Stimulated activated CD8-positive, alpha-beta memory T cell treated with anti-CD3 and anti-CD28 coated beads, Interleukin-4, amount 100 ng/mL, for 1 hour (primary cell): ENCODE results near the gene CCDC32.
"Not testable (repeated sequence)": the region's sequence is repeated elsewhere in the genome, so short reads cannot be mapped to it uniquely, and the experiment has no call there.

Experiments
- DNase-seq, 2 donors: peaks; one replicate each; pipeline ENCODE4 v3.0.0-alpha.2; 2020; ENCODE audit warnings: low read depth in 2 of 2, low spot score in 1 of 2

The CCDC32 gene

DNA sequence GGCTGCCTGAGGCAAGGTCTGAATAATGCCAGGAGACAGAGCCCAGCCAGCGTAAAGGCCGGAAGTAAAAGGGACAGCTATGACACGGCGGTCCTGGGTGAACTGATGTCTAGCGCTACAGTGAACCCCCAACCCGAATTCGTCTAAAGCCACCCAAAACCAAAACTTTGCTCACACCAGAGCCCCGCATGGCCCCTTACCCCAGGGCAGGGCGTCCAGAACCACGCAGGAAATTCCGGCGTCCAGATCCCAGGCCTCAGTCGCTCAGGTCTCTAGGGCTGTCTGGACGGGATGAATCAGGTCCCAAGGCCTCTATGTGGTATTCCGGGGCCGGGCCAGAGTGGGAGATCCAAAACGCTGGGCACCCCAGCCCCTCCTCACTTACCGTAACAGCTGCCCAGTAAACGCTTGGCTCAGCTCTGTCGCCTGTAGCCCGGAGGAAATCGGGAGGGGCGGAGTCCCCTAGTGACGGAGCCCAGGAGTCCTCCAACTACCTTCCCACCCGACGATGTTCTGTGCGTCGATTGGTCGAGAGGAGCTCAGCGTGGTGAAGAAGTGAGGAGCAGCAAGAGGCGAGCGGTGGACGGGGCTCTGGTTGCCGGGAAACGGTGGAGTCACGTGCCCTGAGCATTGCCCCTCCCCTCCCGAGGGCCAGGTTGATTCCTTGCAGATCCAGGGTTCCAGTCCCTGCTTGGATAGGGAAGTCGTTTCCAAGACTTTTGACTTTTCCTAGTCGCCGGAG, at the start of gene CCDC32:
Gene CCDC32, minus strand, starts transcription at position 452 of the 742 bp plus-strand sequence. CDS start 2,027 bp downstream, outside the sequence.
- peak; percentile 87 to 92 for DNase-seq

DNA sequence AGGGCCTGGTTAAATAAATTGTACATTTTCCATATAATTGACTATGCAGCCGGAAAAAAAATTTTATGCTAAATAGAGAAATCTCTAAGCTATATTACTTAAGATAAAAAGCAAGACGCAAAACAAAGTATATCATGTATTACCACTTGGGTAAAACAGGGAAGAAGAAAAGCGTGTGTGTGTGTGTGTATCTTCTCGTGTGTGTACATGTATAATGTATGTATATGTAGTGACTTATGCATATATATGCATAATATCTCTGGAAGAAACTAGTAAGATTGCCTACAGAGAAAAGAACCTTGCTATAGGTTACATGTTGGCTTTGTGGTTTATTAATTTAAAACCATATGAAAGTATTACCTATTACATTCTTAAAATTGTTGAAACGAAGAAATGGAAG, 48.2 kb upstream of the CCDC32 start:
- DNase-seq: no peak

DNA sequence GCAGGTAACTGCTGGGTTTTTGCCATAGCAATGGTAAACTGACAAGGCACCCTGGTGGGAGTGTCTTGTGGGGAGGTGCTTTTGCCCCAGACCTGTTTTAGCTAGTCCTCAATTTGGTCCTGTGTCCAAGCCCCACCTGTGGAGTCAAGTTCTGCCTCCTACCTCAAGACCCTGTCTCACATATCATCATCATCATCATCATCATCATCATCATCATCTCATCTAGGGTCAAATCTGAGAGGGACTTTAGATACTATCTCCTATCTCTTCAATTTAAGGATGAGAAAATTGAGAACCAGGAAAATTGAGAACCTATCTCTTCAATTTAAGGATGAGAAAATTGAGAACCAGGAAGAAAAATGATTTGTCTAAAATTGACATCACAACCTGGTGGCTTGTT, 39.1 kb upstream of the CCDC32 start:
- no peak for DNase-seq

GRCh38 chr15:40600956-40601355, 36.1 kb upstream of the CCDC32 start:
- DNase-seq: no peak

DNA sequence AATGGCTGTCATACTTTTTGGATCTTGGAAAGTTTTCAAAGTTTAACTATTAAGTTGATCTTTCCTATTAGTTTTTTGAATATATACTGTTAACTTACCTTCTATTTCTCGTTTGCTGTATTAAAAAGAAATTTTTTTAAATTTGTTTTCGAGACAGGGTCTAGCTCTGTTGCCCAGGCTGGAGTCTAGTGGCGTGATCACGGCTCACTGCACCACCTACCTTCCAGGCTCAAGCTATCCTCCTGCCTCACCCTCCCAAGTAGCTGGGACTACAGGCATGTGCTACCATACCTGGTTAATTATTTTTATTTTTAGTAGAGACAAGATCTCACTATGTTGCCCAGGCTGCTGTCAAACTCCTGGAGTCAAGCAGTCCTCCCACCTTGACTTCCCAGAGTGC, 33.8 kb upstream of the CCDC32 start:
- DNase-seq: no peak

DNA sequence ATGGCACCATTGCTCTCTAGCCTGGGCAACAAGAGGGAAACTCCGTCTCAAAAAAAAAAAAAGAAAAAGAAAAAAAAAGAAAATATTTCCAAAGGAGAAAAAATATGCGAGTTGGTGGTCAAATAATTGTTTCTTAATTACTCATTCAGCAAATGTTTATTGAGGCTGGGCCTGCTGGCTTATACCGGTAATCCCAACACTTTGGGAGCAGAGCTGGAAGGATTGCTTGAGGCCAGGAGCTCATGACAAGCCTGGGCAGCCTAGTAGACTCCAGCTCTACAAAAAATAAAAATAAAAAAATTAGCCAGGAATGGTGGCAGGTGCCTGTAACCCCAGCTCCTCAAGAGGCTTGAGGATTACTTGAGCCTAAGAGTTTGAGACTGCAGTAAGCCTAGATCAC, 33.3 kb upstream of the CCDC32 start:
- DNase-seq: no peak

- DNase-seq: no peak
These were observed 32.2 kb upstream of the CCDC32 start for GRCh38 chr15:40597024-40597423.

DNA sequence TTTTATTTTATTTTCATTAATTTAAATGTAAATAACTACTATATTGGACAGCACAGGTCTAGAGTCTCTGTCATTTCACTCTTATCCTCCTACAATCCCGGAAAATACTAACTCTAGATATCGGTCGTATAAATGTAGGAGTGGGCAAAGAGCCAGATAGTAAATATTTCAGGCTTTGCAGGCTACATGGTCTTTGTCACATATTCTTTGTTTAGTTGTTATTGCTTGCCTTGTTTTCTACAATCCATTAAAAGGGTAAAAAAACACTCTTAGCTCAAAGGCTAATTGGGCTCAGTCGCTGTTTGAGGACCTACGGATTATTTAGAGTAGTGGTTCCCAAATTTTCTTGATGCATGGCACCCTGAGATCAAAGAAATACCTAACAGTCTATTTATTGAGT, 30.9 kb upstream of the CCDC32 start:
- DNase-seq: no peak

- DNase-seq: no peak
These were observed 30.4 kb upstream of the CCDC32 start for GRCh38 chr15:40595219-40595618.

GRCh38 chr15:40594429-40594836, 29.6 kb upstream of the CCDC32 start:
- no peak for DNase-seq

GRCh38 chr15:40593588-40594428, 29.0 kb upstream of the CCDC32 start, which contains the start of gene KNL1:
TSS of gene KNL1 (plus strand) at chr15:40594249. CDS start at chr15:40602932, 8,683 bp downstream.
- DNase-seq: peak; percentile 74 to 83

DNA sequence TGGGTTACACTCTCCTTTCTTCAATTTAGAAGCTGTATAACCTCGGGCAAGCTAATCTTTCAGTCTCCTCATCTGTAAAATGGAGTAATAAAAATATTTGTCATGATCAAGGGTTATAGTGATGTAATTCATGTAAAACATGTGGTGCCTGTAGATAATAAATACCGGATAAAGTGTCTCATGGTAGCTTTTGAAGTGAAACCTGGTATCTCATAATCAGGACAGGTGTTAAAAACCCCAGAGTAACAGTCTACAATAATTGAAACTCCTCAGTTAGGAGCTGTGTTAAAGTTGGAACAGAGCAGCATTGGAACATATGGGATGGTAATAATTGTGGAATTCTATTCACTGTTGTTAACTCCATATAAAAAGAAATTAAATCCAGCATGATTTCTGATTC, 28.3 kb upstream of the CCDC32 start:
- no peak for DNase-seq

DNA sequence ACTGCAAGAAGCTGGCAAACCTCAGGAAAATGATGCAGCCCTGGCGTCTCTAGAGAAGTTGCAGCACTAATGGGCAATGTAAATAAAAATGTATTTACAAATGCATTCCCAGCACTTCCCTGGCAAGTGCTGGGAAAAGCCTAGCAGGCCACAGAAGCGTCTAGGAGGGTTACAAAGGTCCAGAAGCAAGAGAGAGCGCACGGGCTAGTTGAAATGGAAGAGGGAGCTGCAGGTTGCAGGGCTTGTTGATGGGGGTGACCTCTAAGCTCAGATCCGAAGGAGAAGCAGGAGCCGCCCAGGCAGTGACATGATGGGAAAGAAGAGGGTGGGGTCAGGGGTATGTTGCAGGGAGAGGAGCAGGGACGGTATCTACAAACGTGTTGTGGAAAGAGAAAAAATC, 26.5 kb upstream of the CCDC32 start:
- DNase-seq: no peak

DNA sequence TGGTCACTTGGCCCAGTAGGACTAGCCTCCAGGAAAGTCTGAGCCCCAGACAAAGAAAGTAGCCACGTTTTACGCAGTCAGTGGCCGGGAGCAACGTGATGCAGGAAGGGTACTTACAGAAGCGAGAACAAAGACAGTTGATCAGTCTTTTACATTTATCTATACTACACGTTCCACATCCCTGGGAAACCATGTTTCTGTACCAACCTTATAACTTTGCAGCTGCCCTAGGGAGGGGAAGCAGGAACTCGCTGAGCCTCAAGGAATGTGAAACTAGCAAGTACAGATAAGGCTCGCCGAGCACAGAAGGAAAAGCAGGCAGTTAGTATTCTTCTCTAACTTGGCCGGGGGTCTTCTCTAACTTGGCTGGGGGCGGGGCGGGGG, 25.8 kb upstream of the CCDC32 start:
- DNase-seq: no peak

GRCh38 chr15:40584191-40584590, 19.3 kb upstream of the CCDC32 start:
- no peak for DNase-seq

- DNase-seq: no peak
These were observed 17.9 kb upstream of the CCDC32 start for GRCh38 chr15:40582726-40583246.

DNA sequence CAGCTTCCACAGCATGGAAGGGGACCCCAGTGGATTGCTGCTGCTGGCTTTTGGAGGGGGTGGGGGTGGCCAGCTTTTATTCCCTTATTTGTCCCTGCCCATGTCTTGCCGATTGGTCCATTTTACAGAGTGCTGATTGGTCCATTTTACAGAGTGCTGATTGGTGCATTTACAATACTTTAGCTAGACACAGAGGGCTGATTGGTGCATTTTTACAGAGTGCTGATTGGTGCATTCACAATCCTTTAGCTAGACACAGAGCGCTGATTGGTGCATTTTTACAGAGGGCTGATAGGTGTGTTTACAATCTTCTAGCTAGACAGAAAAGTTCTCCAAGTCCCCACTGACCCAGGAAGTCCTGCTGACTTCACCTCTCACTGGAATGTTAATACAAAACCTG, 17.0 kb upstream of the CCDC32 start:
- not testable (repeated sequence) for DNase-seq

- DNase-seq: no peak
These were observed 14.1 kb upstream of the CCDC32 start for GRCh38 chr15:40578892-40579291.

- not testable (repeated sequence) for DNase-seq
These were observed 12.1 kb upstream of the CCDC32 start for GRCh38 chr15:40576914-40577313.

DNA sequence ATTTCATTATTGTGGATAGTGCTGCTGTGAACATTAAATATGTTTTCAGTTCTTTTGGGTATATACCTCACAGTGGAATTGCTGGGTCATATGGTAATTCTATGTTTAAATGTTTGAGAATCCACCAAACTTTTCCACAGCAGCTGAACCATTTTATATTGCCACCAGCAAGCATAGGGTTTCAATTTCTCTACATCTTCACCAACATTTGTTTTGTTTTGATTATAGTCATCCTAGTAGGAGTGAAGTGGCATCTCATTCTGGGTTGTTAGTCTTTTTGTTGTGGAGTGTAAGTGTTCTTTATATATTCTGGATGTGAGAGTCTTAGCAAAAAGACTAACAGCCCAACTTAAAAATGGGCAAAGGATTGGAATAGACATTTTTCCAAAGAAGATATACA, 10.3 kb upstream of the CCDC32 start:
- no peak for DNase-seq

DNA sequence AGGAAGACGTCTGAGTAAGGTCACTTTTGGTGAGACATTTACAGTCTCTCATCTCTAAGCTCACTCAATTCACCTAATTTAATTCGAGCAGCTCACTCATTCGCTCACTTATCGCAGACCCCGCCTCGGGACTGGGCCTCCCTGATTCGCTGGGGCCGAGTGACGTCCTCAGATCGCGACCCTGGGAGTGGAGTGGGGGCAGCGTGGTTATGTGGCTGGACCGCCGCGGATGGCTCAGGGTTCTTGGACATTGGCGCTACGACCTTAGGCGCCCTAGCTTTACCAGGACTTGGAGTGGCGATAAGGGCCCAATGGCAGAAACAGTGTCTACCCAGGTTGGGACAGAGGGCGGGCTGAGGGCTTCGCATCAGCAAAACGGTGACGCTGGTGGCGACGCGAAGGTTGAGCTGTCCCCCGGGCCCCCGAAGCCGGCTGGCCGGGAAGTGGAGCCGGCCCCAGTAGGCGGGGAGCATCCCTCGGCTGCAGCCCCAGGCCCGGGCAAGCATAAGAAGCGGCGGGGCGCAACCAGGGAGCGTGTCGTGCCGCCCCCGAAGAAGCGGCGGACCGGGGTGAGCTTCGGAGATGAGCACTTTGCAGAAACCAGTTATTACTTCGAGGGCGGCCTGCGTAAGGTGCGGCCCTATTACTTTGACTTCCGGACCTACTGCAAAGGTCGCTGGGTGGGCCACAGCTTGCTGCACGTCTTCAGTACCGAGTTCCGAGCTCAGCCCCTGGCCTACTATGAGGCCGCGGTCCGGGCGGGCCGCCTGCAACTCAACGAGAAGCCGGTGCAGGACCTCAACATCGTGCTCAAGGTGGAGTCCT, 4.5 kb upstream of the CCDC32 start, which contains the start of gene RPUSD2:
Gene RPUSD2, plus strand, starts transcription at position 171 of the 825 bp plus-strand sequence. Its CDS starts 39 bp downstream, at position 210.
- DNase-seq: peak; percentile 83 to 84
